ENCODE measurements around the gene MARCHF5. TPM values are rescaled to one million over a fixed set of nuclear protein-coding genes. Genes with fewer than 3 reads are reported as not detected.
A peak's percentile ranks its signal among the peaks of the same experiment; 100 is the strongest.

MARCHF5 gene
- total RNA-seq, 1 experiment from 2014 or later: 32.2 TPM

DNA sequence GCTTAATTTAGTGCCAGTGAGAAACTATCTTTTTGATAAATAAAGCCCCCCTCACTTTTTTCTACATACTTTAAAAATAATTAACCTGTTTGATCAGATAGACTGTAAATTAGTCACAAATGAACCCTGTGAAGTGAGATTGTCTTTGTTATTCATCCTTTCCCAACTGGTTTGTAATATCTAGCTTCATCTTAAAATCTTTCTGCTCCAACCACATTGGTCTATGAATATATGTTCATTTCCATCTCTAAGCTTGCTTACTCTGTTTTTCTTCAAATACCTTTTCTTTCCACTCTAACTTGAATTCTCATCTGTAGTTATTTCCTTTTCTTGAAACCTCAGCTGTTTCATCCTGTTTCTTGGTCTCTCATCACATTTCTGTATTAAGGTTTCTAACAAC, 12.1 kb downstream of the MARCHF5 start:
- TF ChIP-seq, protein P1, sequence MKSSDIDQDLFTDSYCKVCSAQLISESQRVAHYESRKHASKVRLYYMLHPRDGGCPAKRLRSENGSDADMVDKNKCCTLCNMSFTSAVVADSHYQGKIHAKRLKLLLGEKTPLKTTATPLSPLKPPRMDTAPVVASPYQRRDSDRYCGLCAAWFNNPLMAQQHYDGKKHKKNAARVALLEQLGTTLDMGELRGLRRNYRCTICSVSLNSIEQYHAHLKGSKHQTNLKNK (CRISPR knock-in tag; IDR thresholded peaks at IDR 0.05): no peak
- TF ChIP-seq ZNF423 (CRISPR knock-in tag; IDR thresholded peaks at IDR 0.05) (no peak), FOXJ3 (CRISPR knock-in tag; IDR thresholded peaks at IDR 0.05; ENCODE audit: borderline replicate concordance) (no peak), ZNF138 (CRISPR knock-in tag; conservative IDR thresholded peaks at IDR 0.05) (no peak), ZNF219 (CRISPR knock-in tag; IDR thresholded peaks at IDR 0.05; ENCODE audit: borderline replicate concordance) (no peak), SP1 (CRISPR knock-in tag; conservative IDR thresholded peaks at IDR 0.05) (no peak), FOXP1 (CRISPR knock-in tag; IDR thresholded peaks at IDR 0.05; ENCODE audit: borderline replicate concordance) (no peak), SMAD3 (CRISPR knock-in tag; IDR thresholded peaks at IDR 0.05; ENCODE audit: borderline replicate concordance) (no peak), ZNF317 (CRISPR knock-in tag; IDR thresholded peaks at IDR 0.05; ENCODE audit: borderline replicate concordance, low read depth) (no peak), TEAD1 (CRISPR knock-in tag; IDR thresholded peaks at IDR 0.05) (no peak), HMGA2 (CRISPR knock-in tag; IDR thresholded peaks at IDR 0.05) (no peak)
- TF ChIP-seq, protein P2, sequence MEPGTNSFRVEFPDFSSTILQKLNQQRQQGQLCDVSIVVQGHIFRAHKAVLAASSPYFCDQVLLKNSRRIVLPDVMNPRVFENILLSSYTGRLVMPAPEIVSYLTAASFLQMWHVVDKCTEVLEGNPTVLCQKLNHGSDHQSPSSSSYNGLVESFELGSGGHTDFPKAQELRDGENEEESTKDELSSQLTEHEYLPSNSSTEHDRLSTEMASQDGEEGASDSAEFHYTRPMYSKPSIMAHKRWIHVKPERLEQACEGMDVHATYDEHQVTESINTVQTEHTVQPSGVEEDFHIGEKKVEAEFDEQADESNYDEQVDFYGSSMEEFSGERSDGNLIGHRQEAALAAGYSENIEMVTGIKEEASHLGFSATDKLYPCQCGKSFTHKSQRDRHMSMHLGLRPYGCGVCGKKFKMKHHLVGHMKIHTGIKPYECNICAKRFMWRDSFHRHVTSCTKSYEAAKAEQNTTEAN (CRISPR knock-in tag; IDR thresholded peaks at IDR 0.05): no peak
- TF ChIP-seq, protein P3, sequence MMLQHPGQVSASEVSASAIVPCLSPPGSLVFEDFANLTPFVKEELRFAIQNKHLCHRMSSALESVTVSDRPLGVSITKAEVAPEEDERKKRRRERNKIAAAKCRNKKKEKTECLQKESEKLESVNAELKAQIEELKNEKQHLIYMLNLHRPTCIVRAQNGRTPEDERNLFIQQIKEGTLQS (CRISPR knock-in tag; conservative IDR thresholded peaks at IDR 0.05): no peak
- TF ChIP-seq, protein P4, sequence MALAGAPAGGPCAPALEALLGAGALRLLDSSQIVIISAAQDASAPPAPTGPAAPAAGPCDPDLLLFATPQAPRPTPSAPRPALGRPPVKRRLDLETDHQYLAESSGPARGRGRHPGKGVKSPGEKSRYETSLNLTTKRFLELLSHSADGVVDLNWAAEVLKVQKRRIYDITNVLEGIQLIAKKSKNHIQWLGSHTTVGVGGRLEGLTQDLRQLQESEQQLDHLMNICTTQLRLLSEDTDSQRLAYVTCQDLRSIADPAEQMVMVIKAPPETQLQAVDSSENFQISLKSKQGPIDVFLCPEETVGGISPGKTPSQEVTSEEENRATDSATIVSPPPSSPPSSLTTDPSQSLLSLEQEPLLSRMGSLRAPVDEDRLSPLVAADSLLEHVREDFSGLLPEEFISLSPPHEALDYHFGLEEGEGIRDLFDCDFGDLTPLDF (CRISPR knock-in tag; IDR thresholded peaks at IDR 0.05): no peak
- TF ChIP-seq, protein P5, sequence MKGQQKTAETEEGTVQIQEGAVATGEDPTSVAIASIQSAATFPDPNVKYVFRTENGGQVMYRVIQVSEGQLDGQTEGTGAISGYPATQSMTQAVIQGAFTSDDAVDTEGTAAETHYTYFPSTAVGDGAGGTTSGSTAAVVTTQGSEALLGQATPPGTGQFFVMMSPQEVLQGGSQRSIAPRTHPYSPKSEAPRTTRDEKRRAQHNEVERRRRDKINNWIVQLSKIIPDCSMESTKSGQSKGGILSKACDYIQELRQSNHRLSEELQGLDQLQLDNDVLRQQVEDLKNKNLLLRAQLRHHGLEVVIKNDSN (CRISPR knock-in tag; IDR thresholded peaks at IDR 0.05): no peak
- TF ChIP-seq, protein P6, sequence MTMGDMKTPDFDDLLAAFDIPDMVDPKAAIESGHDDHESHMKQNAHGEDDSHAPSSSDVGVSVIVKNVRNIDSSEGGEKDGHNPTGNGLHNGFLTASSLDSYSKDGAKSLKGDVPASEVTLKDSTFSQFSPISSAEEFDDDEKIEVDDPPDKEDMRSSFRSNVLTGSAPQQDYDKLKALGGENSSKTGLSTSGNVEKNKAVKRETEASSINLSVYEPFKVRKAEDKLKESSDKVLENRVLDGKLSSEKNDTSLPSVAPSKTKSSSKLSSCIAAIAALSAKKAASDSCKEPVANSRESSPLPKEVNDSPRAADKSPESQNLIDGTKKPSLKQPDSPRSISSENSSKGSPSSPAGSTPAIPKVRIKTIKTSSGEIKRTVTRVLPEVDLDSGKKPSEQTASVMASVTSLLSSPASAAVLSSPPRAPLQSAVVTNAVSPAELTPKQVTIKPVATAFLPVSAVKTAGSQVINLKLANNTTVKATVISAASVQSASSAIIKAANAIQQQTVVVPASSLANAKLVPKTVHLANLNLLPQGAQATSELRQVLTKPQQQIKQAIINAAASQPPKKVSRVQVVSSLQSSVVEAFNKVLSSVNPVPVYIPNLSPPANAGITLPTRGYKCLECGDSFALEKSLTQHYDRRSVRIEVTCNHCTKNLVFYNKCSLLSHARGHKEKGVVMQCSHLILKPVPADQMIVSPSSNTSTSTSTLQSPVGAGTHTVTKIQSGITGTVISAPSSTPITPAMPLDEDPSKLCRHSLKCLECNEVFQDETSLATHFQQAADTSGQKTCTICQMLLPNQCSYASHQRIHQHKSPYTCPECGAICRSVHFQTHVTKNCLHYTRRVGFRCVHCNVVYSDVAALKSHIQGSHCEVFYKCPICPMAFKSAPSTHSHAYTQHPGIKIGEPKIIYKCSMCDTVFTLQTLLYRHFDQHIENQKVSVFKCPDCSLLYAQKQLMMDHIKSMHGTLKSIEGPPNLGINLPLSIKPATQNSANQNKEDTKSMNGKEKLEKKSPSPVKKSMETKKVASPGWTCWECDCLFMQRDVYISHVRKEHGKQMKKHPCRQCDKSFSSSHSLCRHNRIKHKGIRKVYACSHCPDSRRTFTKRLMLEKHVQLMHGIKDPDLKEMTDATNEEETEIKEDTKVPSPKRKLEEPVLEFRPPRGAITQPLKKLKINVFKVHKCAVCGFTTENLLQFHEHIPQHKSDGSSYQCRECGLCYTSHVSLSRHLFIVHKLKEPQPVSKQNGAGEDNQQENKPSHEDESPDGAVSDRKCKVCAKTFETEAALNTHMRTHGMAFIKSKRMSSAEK (CRISPR knock-in tag; IDR thresholded peaks at IDR 0.05; ENCODE audit: borderline replicate concordance): no peak
- TF ChIP-seq, protein P7, sequence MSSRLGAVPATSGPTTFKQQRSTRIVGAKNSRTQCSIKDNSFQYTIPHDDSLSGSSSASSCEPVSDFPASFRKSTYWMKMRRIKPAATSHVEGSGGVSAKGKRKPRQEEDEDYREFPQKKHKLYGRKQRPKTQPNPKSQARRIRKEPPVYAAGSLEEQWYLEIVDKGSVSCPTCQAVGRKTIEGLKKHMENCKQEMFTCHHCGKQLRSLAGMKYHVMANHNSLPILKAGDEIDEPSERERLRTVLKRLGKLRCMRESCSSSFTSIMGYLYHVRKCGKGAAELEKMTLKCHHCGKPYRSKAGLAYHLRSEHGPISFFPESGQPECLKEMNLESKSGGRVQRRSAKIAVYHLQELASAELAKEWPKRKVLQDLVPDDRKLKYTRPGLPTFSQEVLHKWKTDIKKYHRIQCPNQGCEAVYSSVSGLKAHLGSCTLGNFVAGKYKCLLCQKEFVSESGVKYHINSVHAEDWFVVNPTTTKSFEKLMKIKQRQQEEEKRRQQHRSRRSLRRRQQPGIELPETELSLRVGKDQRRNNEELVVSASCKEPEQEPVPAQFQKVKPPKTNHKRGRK (CRISPR knock-in tag; IDR thresholded peaks at IDR 0.05; ENCODE audit: borderline replicate concordance): no peak
- TF ChIP-seq, protein P8, sequence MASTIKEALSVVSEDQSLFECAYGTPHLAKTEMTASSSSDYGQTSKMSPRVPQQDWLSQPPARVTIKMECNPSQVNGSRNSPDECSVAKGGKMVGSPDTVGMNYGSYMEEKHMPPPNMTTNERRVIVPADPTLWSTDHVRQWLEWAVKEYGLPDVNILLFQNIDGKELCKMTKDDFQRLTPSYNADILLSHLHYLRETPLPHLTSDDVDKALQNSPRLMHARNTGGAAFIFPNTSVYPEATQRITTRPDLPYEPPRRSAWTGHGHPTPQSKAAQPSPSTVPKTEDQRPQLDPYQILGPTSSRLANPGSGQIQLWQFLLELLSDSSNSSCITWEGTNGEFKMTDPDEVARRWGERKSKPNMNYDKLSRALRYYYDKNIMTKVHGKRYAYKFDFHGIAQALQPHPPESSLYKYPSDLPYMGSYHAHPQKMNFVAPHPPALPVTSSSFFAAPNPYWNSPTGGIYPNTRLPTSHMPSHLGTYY (CRISPR knock-in tag; IDR thresholded peaks at IDR 0.05): no peak
- TF ChIP-seq, protein P9, sequence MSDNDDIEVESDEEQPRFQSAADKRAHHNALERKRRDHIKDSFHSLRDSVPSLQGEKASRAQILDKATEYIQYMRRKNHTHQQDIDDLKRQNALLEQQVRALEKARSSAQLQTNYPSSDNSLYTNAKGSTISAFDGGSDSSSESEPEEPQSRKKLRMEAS (CRISPR knock-in tag; IDR thresholded peaks at IDR 0.05): no peak
- TF ChIP-seq, protein P10, sequence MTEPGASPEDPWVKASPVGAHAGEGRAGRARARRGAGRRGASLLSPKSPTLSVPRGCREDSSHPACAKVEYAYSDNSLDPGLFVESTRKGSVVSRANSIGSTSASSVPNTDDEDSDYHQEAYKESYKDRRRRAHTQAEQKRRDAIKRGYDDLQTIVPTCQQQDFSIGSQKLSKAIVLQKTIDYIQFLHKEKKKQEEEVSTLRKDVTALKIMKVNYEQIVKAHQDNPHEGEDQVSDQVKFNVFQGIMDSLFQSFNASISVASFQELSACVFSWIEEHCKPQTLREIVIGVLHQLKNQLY (CRISPR knock-in tag; IDR thresholded peaks at IDR 0.05): no peak
- ChIA-PET CTCF (interaction anchor here (3.0 kb wide), 1 partner anchor 12 kb away, joined by 14 read pairs; the partner anchor contains the start of genes CPEB3 and MARCHF5), POLR2A (no interaction called here)
- no peak for DNase-seq (ENCODE audit: low spot score)
- no peaks in the 10 kb centered on the region for H3K9me3 Mint-ChIP-seq
- peaks cover 61% of the 10 kb centered on the region for H3K4me1 Mint-ChIP-seq
- ATAC-seq: no peak
- no peak overlapping the region for H3K4me3 Mint-ChIP-seq
- peak overlapping the region; percentile 61 for H3K27ac Mint-ChIP-seq
- H3K36me3 Mint-ChIP-seq: peaks cover 7% of the 10 kb centered on the region
- H3K27me3 Mint-ChIP-seq (ENCODE audit: low read depth): no peaks in the 10 kb centered on the region
